Ascending aorta (tissue), 2 donors: ENCODE results near the gene PDE7B. TPM values are rescaled to one million over a fixed set of nuclear protein-coding genes. Genes with fewer than 3 reads are reported as not detected.
A peak's percentile ranks its signal among the peaks of the same experiment; 100 is the strongest.

Source experiments
- DNase-seq, 2 donors: peaks; one replicate each; pipeline ENCODE4 v3.0.0-alpha.2; 2019; ENCODE audit warnings: low spot score in 2 of 2
- H3K27ac ChIP-seq, 2 donors: fragments of 200-600 bp; sonication (generic); one replicate each; pipeline ENCODE4 v1.5.1; 2016 to 2017; ENCODE audit warnings: mild to moderate bottlenecking in 1 of 2
- H3K27me3 ChIP-seq: fragments of 200-600 bp; sonication (generic); one replicate; pipeline ENCODE4 v1.5.1; 2017
- H3K36me3 ChIP-seq, 2 donors: fragments of 200-600 bp; sonication (generic); one replicate each; pipeline ENCODE4 v1.5.1; 2016
- H3K4me1 ChIP-seq, 2 donors: fragments of 200-600 bp; sonication (generic); one replicate each; pipeline ENCODE4 v1.5.1; 2016 to 2017; ENCODE audit warnings: mild to moderate bottlenecking in 1 of 2
- H3K4me3 ChIP-seq, 2 donors: fragments of 200-600 bp; sonication (generic); one replicate each; pipeline ENCODE4 v1.5.1; 2016 to 2017; ENCODE audit warnings: mild to moderate bottlenecking in 1 of 2
- H3K9me3 ChIP-seq, 2 donors: fragments of 200-600 bp; sonication (generic); one replicate each; pipeline ENCODE4 v1.5.1; 2016
- intact Hi-C: fragments of 100-400 bp; cut with DNase I; formaldehyde crosslinking; loops from one replicate; pipeline ENCODE4 v1.15.1; 2023
- total RNA-seq: library from RNA; depleted of rRNA; stranded (reverse); fragments of >200 nt; gene quantifications from one replicate; pipeline ENCODE4 v1.1.0, GENCODE V29; 2016
- TF ChIP-seq, protein P1 (sequence below), 3 experiments: fragments of 200-600 bp in 2 of 3; fragments of 450-650 bp in 1 of 3; sonication (generic) in 2 of 3; IDR thresholded peaks; one replicate each; pipeline ENCODE4 v1.5.1; 2016 to 2019; ENCODE audit warnings: antibody characterized with exemption in 3 of 3, mild to moderate bottlenecking in 1 of 3, moderate library complexity in 1 of 3

Gene PDE7B
- total RNA-seq, 1 donor from 2014 or later, result 6.0 TPM

DNA sequence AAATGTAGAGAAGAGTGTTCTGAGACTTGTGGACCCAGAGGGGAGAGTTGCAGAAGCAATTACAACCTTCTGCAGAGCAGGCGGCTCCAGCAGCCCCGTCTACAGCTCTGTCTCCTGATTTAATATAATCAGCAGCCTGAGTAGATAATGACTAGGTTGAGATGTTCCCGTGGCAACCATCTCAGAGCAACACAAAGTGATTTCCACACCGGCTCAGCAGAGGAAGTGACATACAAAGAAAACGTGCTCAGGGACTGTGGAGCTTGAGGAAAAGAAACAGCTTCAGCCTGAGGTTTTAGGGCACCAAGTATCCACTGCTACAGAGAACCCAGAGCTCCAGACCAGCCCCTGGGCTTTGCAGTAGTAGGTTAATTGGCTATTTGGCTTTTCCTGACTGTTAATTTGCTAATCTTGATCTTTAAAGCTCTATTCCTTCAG, 262.3 kb downstream of the PDE7B start:
- intact Hi-C loops, result no loop called here
- TF ChIP-seq, protein P1, sequence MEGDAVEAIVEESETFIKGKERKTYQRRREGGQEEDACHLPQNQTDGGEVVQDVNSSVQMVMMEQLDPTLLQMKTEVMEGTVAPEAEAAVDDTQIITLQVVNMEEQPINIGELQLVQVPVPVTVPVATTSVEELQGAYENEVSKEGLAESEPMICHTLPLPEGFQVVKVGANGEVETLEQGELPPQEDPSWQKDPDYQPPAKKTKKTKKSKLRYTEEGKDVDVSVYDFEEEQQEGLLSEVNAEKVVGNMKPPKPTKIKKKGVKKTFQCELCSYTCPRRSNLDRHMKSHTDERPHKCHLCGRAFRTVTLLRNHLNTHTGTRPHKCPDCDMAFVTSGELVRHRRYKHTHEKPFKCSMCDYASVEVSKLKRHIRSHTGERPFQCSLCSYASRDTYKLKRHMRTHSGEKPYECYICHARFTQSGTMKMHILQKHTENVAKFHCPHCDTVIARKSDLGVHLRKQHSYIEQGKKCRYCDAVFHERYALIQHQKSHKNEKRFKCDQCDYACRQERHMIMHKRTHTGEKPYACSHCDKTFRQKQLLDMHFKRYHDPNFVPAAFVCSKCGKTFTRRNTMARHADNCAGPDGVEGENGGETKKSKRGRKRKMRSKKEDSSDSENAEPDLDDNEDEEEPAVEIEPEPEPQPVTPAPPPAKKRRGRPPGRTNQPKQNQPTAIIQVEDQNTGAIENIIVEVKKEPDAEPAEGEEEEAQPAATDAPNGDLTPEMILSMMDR (IDR thresholded peaks at IDR 0.05), result no peak
- no peak overlapping the region for H3K4me3 ChIP-seq
- H3K27ac ChIP-seq, result no peak overlapping the region
- no peaks in the 10 kb centered on the region for H3K36me3 ChIP-seq
- DNase-seq, result peak in 1 of 2 donors; percentile 63
- no peaks in the 10 kb centered on the region for H3K27me3 ChIP-seq
- no peaks in the 10 kb centered on the region for H3K9me3 ChIP-seq
- no peaks in the 10 kb centered on the region for H3K4me1 ChIP-seq

DNA sequence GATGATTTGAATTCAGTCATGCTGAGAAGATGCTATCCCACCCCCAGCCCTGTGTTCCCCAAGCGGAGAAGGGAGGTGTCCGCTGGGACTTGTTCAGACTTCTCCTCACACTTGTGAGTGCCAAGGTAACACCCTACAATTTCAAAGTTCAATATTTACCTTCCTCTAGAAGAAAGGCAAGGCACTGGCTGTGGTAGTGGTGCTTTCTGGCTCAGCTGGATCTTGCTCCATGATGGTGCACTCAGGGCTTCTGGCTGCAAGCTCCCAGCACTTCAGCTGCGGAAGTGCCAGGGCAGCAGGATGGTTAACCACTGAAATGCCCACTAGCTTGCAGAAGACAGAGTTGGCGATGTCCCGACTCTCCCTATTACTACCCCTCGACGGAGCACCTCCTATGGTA, 263.2 kb downstream of the PDE7B start:
- H3K4me1 ChIP-seq, result no peaks in the 10 kb centered on the region
- no peaks in the 10 kb centered on the region for H3K36me3 ChIP-seq
- intact Hi-C loops, result no loop called here
- no peak for DNase-seq
- no peak overlapping the region for H3K27ac ChIP-seq
- H3K27me3 ChIP-seq, result no peaks in the 10 kb centered on the region
- no peaks in the 10 kb centered on the region for H3K9me3 ChIP-seq
- TF ChIP-seq, protein P1 (IDR thresholded peaks at IDR 0.05), result no peak
- no peak overlapping the region for H3K4me3 ChIP-seq

DNA sequence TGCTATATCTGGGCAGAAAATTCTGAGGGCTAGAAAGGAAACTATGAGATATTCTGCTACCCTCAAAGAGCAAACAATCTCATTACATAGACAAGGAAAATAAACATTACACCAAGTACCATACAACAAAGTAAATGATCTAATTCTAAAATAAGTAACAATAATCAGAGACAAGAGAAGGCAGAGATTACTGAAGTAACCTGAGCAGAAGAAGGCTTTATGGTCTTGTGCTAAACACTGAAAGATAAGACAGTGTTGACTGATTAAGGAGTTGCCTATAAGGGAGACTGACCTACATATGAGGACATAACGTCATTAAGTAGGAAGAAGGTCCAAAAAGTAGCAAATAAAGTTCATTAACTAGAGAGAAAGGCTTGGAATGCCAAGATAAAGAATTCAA, 264.4 kb downstream of the PDE7B start:
- Histone ChIP-seq H3K36me3 (no peaks in the 10 kb centered on the region), H3K27ac (no peak overlapping the region), H3K4me3 (no peak overlapping the region), H3K4me1 (no peaks in the 10 kb centered on the region), H3K9me3 (no peaks in the 10 kb centered on the region), H3K27me3 (no peaks in the 10 kb centered on the region)
- DNase-seq, result no peak
- TF ChIP-seq, protein P1 (IDR thresholded peaks at IDR 0.05), result no peak
- intact Hi-C loops, result no loop called here

DNA sequence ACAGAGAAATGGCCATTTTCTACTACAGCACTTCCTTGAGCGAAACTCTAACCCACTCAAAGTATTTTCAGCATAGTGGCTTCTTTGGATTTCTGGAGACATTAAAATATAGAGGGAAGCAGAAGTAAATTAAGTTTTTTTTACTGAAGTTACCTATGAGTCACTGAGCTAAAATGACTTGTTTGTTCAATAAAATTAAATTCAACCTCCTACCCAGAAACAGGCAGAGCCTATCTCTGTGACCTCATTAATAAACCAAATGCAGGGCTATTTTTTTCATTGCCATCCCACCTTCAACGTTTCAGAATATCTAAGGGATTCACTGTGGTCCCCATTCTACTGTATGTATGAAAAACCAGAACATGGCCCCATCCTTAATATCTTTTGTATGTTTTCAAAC, 265.6 kb downstream of the PDE7B start:
- intact Hi-C loops, result no loop called here
- H3K4me1 ChIP-seq, result no peaks in the 10 kb centered on the region
- DNase-seq, result no peak
- no peak overlapping the region for H3K4me3 ChIP-seq
- TF ChIP-seq, protein P1 (IDR thresholded peaks at IDR 0.05), result no peak
- H3K9me3 ChIP-seq, result no peaks in the 10 kb centered on the region
- no peaks in the 10 kb centered on the region for H3K36me3 ChIP-seq
- no peaks in the 10 kb centered on the region for H3K27me3 ChIP-seq
- H3K27ac ChIP-seq, result no peak overlapping the region

DNA sequence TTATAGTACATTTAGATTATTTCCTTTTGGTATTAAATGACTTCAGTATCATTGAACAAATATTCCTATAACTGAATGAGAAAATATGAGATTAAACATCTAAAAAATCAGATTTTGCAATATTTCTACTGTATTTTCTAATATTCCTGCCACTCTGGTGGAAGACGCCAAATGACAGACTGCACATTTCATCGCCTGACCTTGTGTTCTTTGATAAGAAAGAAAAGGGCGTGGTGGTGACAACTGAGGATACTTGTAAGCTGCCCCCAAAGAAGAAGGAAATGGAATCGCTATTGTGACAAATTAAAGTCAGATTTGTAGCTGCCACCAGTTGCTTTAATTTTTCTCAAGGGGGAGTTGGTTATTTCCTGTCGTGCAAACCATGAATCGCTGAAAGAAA, 267.3 kb downstream of the PDE7B start:
- Histone ChIP-seq H3K36me3 (no peaks in the 10 kb centered on the region), H3K27me3 (no peaks in the 10 kb centered on the region), H3K4me3 (no peak overlapping the region), H3K4me1 (no peaks in the 10 kb centered on the region), H3K27ac (no peak overlapping the region), H3K9me3 (no peaks in the 10 kb centered on the region)
- intact Hi-C loops, result no loop called here
- TF ChIP-seq, protein P1 (IDR thresholded peaks at IDR 0.05), result no peak
- no peak for DNase-seq

DNA sequence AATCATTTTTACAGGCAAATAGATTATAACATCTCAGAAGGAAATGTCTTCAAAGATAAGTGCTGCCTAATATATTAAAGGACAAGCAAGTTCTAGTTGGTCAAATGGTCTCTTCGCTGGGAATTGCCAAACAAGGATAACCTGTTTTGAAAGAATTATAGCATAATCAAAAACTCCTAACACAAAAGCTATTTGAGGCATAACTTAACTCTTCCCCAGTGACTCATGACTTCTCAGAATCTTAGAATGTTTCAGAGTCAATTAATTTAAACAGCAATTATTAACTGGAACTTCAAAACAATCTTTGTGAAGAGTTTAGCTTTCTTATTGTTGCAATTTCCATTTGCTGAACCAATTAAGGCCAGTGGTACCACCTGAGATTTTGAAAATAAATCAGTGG, 272.0 kb downstream of the PDE7B start:
- Histone ChIP-seq H3K27ac (no peak overlapping the region), H3K36me3 (no peaks in the 10 kb centered on the region), H3K27me3 (no peaks in the 10 kb centered on the region), H3K4me3 (no peak overlapping the region), H3K9me3 (no peaks in the 10 kb centered on the region), H3K4me1 (no peaks in the 10 kb centered on the region)
- DNase-seq, result no peak
- TF ChIP-seq, protein P1 (IDR thresholded peaks at IDR 0.05), result no peak
- intact Hi-C loops, result no loop called here
